Panc1 (cell line): ENCODE measurements around the gene WNT5A. TPM values are rescaled to one million over a fixed set of nuclear protein-coding genes. Genes with fewer than 3 reads are reported as not detected.

Source experiments
- ATAC-seq: fragments of 200-7000 bp; cut with Tn5 transposase; 2 replicates; pipeline ENCODE4 v1.9.1; 2020; ENCODE audit warnings: mild to moderate bottlenecking, moderate library complexity
- BruUV-seq: library from RNA; stranded (reverse); fragments of 400-500 nt; replicated peaks from 2 replicates; lab custom pipeline; 2021; lab: Mats Ljungman, UMichigan
- CTCF ChIA-PET: fragments of 300-600 bp; sonication (Branson Sonifier 250); formaldehyde crosslinking; loops from one replicate; lab custom pipeline; 2022; ENCODE audit warnings: antibody characterized with exemption; lab: Charles Lee
- POLR2A ChIA-PET: fragments of 300-600 bp; sonication (Branson Sonifier 250); formaldehyde crosslinking; loops from one replicate; lab custom pipeline; 2022; ENCODE audit warnings: antibody characterized with exemption; lab: Charles Lee
- DNase-seq: peaks from one replicate; pipeline ENCODE4 v3.0.0-alpha.2; 2010; ENCODE audit warnings: low read depth, low spot score
- H3K27ac ChIP-seq: 2 replicates; pipeline ENCODE4 v1.5.1; 2011; ENCODE audit warnings: mild to moderate bottlenecking, low read length, inconsistent platforms
- H3K27me3 ChIP-seq: fragments of 200-500 bp; sonication (Bioruptor generic); 2 replicates; pipeline ENCODE4 v1.6.0; 2014; ENCODE audit warnings: low read length, inconsistent platforms; ENCODE audit not compliant: control insufficient read depth, insufficient read depth
- H3K36me3 ChIP-seq: fragments of 200-500 bp; sonication (Bioruptor generic); 2 replicates; pipeline ENCODE4 v1.5.1; 2014; ENCODE audit warnings: inconsistent platforms, mild to moderate bottlenecking, low read length, moderate library complexity; ENCODE audit not compliant: control insufficient read depth, insufficient read depth
- H3K4me1 ChIP-seq: 2 replicates; pipeline ENCODE4 v1.5.1; 2011; ENCODE audit warnings: inconsistent platforms, mild to moderate bottlenecking, low read length, moderate library complexity; ENCODE audit not compliant: control insufficient read depth, insufficient read depth
- H3K4me3 ChIP-seq, 2 experiments: 2 replicates each; pipeline ENCODE4 v1.5.1; 2011 to 2012; ENCODE audit warnings: low read depth in 2 of 2, low read length in 2 of 2, mild to moderate bottlenecking in 2 of 2, inconsistent platforms in 1 of 2, moderate library complexity in 1 of 2
- H3K9me3 ChIP-seq: fragments of 200-500 bp; sonication (Bioruptor generic); 2 replicates; pipeline ENCODE4 v1.5.1; 2014; ENCODE audit warnings: low read depth, mild to moderate bottlenecking, inconsistent platforms, low read length, moderate library complexity; ENCODE audit not compliant: control insufficient read depth, insufficient read depth
- POLR2AphosphoS5 ChIP-seq: IDR thresholded peaks from 2 replicates; pipeline ENCODE4 v1.6.1; 2012; ENCODE audit warnings: mild to moderate bottlenecking, low read depth, low read length, moderate library complexity
- SIN3A ChIP-seq: IDR thresholded peaks from 2 replicates; pipeline ENCODE4 v1.6.1; 2012; ENCODE audit warnings: low read depth, mild to moderate bottlenecking, low read length, moderate library complexity, borderline replicate concordance; ENCODE audit not compliant: insufficient read depth
- TCF7L2 ChIP-seq: IDR thresholded peaks from 2 replicates; pipeline ENCODE4 v1.6.1; 2011; ENCODE audit warnings: mild to moderate bottlenecking, low read depth, low read length, inconsistent platforms
- in situ Hi-C: cut with HindIII; loops from 2 replicates; pipeline ENCODE4 v1.10.0; 2016; ENCODE audit warnings: low sequenced_read_pairs, low pct_unique_long_range_greater_than_20kb
- intact Hi-C: fragments of 100-400 bp; cut with micrococcal nuclease; formaldehyde crosslinking; loops from one replicate; pipeline ENCODE4 v1.10.0; 2022; ENCODE audit not compliant: unreplicated experiment
- total RNA-seq: library from RNA; stranded (reverse); gene quantifications from one replicate; pipeline ENCODE4 v1.2.1, GENCODE V29; 2021; ENCODE audit not compliant: unreplicated experiment
- TF ChIP-seq, protein P1 (sequence below): fragments of 450-650 bp; IDR thresholded peaks from 2 replicates; pipeline ENCODE4 v1.5.1; 2017; ENCODE audit warnings: mild to moderate bottlenecking
- TF ChIP-seq, protein P2 (sequence below), 2 experiments: IDR thresholded peaks; 2 replicates each; pipeline ENCODE4 v1.6.1; 2011 to 2012; ENCODE audit warnings: low read depth in 2 of 2, control low read depth in 1 of 2, low read length in 1 of 2, mild to moderate bottlenecking in 1 of 2, moderate library complexity in 1 of 2; ENCODE audit not compliant: insufficient read depth in 1 of 2

Gene WNT5A
- total RNA-seq, 1 experiment from 2014 or later: 0.54 TPM

DNA sequence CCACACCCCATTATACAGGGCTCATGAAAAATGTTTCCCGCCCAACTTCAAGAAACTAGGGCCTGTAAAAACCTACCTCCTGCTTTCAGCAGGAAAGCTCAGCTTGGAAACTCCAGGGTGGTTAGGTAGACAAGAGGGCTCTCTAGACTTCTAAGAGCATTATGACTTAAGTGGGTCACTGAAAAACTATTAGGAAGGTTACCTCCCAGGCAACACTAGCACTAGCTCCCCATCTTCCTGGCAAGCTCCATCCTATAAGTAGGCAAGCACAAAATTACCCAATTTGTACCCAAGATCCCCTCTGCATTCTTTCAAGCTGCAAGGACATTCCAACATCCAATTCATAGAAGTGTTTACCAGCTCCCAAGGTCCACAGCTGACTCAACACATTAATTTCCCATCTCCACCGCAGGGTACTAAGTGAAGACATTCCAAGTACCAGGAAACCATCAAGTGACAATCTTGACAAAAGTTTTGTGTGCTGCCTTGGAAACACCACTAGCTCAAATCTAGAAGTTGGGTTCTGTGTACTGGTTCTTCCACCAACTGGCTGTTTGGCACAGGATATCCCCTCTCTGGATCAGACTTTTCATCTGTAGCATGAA lies 46.9 kb downstream of the WNT5A start:
- no peak overlapping the region for H3K4me3 ChIP-seq
- TF ChIP-seq POLR2AphosphoS5: no peak
- no peak for TF ChIP-seq TCF7L2
- TF ChIP-seq, protein P1, sequence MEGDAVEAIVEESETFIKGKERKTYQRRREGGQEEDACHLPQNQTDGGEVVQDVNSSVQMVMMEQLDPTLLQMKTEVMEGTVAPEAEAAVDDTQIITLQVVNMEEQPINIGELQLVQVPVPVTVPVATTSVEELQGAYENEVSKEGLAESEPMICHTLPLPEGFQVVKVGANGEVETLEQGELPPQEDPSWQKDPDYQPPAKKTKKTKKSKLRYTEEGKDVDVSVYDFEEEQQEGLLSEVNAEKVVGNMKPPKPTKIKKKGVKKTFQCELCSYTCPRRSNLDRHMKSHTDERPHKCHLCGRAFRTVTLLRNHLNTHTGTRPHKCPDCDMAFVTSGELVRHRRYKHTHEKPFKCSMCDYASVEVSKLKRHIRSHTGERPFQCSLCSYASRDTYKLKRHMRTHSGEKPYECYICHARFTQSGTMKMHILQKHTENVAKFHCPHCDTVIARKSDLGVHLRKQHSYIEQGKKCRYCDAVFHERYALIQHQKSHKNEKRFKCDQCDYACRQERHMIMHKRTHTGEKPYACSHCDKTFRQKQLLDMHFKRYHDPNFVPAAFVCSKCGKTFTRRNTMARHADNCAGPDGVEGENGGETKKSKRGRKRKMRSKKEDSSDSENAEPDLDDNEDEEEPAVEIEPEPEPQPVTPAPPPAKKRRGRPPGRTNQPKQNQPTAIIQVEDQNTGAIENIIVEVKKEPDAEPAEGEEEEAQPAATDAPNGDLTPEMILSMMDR: no peak
- TF ChIP-seq, protein P2, sequence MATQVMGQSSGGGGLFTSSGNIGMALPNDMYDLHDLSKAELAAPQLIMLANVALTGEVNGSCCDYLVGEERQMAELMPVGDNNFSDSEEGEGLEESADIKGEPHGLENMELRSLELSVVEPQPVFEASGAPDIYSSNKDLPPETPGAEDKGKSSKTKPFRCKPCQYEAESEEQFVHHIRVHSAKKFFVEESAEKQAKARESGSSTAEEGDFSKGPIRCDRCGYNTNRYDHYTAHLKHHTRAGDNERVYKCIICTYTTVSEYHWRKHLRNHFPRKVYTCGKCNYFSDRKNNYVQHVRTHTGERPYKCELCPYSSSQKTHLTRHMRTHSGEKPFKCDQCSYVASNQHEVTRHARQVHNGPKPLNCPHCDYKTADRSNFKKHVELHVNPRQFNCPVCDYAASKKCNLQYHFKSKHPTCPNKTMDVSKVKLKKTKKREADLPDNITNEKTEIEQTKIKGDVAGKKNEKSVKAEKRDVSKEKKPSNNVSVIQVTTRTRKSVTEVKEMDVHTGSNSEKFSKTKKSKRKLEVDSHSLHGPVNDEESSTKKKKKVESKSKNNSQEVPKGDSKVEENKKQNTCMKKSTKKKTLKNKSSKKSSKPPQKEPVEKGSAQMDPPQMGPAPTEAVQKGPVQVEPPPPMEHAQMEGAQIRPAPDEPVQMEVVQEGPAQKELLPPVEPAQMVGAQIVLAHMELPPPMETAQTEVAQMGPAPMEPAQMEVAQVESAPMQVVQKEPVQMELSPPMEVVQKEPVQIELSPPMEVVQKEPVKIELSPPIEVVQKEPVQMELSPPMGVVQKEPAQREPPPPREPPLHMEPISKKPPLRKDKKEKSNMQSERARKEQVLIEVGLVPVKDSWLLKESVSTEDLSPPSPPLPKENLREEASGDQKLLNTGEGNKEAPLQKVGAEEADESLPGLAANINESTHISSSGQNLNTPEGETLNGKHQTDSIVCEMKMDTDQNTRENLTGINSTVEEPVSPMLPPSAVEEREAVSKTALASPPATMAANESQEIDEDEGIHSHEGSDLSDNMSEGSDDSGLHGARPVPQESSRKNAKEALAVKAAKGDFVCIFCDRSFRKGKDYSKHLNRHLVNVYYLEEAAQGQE (IDR thresholded peaks at IDR 0.05; ENCODE audit: insufficient read depth in 1 of 2, low read depth in 2 of 2, low read length in 1 of 2): no peak
- TF ChIP-seq SIN3A: no peak
- H3K27me3 ChIP-seq: no peaks in the 10 kb centered on the region
- BruUV-seq: no TSS peak
- H3K36me3 ChIP-seq: no peaks in the 10 kb centered on the region
- in situ Hi-C loops: no loop called here
- intact Hi-C loops: no loop called here
- no peaks in the 10 kb centered on the region for H3K4me1 ChIP-seq
- ATAC-seq (no peak), DNase-seq (no peak)
- no peak overlapping the region for H3K27ac ChIP-seq
- H3K9me3 ChIP-seq: no peaks in the 10 kb centered on the region
- ChIA-PET CTCF (no interaction called here), POLR2A (no interaction called here)

DNA sequence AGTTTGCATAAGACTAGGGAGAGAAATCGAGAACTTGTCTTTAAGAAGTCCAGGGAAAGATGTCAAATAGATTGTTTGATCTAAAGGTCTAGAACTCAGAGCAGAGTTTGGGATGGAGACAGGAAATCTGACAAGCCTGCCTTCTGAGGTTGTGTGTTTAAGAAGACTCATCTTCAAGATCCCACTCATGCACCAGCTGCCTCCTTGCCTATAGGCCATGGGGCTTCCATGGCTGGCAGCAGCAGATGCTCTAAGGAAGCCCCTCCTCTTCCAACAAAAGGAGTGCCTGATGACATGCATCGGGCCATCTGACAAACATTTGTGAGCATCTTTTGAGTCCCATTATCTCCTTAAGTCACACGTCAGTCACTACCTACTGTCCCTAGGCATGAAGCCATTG lies 47.4 kb downstream of the WNT5A start:
- in situ Hi-C loops: no loop called here
- no peak for ATAC-seq
- BruUV-seq: no TSS peak

More for the DNA sequence above, 47.4 kb downstream of the WNT5A start:
- no peaks in the 10 kb centered on the region for H3K36me3 ChIP-seq
- H3K9me3 ChIP-seq: no peaks in the 10 kb centered on the region
- no peak overlapping the region for H3K4me3 ChIP-seq
- DNase-seq: no peak
- no peaks in the 10 kb centered on the region for H3K27me3 ChIP-seq
- no peak overlapping the region for H3K27ac ChIP-seq
- CTCF ChIA-PET: no interaction called here
- no peaks in the 10 kb centered on the region for H3K4me1 ChIP-seq
- intact Hi-C loops: no loop called here
- POLR2A ChIA-PET: no interaction called here
- TF ChIP-seq TCF7L2 (no peak), SIN3A (no peak), POLR2AphosphoS5 (no peak)
- TF ChIP-seq, protein P2 (IDR thresholded peaks at IDR 0.05; ENCODE audit: insufficient read depth in 1 of 2, low read depth in 2 of 2, low read length in 1 of 2): no peak
- TF ChIP-seq, protein P1: no peak
